Neuronal stem cell (in vitro differentiated cells): ENCODE results near the gene DOK4.

Experiments used
- DNase-seq: peaks from one replicate; pipeline ENCODE4 v3.0.0-alpha.2; 2013; ENCODE audit warnings: low spot score
- H2AFZ ChIP-seq: one replicate; pipeline ENCODE4 v1.6.1; 2013; ENCODE audit warnings: mild to moderate bottlenecking, low read length, inconsistent platforms
- H2AK5ac ChIP-seq: 2 replicates; pipeline ENCODE4 v1.6.1; 2013; ENCODE audit warnings: low read depth, mild to moderate bottlenecking, inconsistent platforms, low read length, moderate library complexity, mixed read lengths
- H2BK120ac ChIP-seq: 2 replicates; pipeline ENCODE4 v1.6.1; 2013; ENCODE audit warnings: low read depth, mild to moderate bottlenecking, inconsistent platforms, low read length, moderate library complexity, mixed read lengths
- H2BK12ac ChIP-seq: one replicate; pipeline ENCODE4 v1.6.1; 2013; ENCODE audit warnings: low read length, inconsistent platforms
- H2BK15ac ChIP-seq: 2 replicates; pipeline ENCODE4 v1.6.1; 2013; ENCODE audit warnings: mild to moderate bottlenecking, low read length, inconsistent platforms, mixed read lengths
- H2BK5ac ChIP-seq: one replicate; pipeline ENCODE4 v1.6.1; 2013; ENCODE audit warnings: inconsistent platforms, mild to moderate bottlenecking, low read length, moderate library complexity
- H3K14ac ChIP-seq: one replicate; pipeline ENCODE4 v1.6.1; 2013; ENCODE audit warnings: low read length, inconsistent platforms
- H3K18ac ChIP-seq: 2 replicates; pipeline ENCODE4 v1.6.1; 2013; ENCODE audit warnings: low read length, inconsistent platforms
- H3K23ac ChIP-seq: 2 replicates; pipeline ENCODE4 v1.6.1; 2013; ENCODE audit warnings: low read depth, mild to moderate bottlenecking, mixed read lengths, low read length, inconsistent platforms; ENCODE audit not compliant: poor library complexity
- H3K27ac ChIP-seq: replicated peaks from 3 replicates; pipeline ENCODE4 v1.5.1; 2013; ENCODE audit warnings: low read length, inconsistent platforms
- H3K27me3 ChIP-seq, 3 experiments: 2 replicates each; pipeline ENCODE4 v1.6.1; 2013; ENCODE audit warnings: low read length in 3 of 3, mild to moderate bottlenecking in 2 of 3, inconsistent platforms in 1 of 3, low read depth in 1 of 3, mixed read lengths in 1 of 3, moderate library complexity in 1 of 3; ENCODE audit not compliant: control insufficient read depth in 3 of 3, insufficient read depth in 3 of 3
- H3K36me3 ChIP-seq, 2 donors: replicated peaks in 1 of 2; 2 replicates each; pipeline ENCODE4 v1.6.1; 2013; ENCODE audit warnings: low read length in 2 of 2; ENCODE audit not compliant: control insufficient read depth in 2 of 2, insufficient read depth in 2 of 2
- H3K4ac ChIP-seq: 2 replicates; pipeline ENCODE4 v1.6.1; 2013; ENCODE audit warnings: inconsistent platforms, mild to moderate bottlenecking, low read length, moderate library complexity
- H3K4me1 ChIP-seq, 2 donors: 1 replicate in 1 of 2; 2 replicates in 1 of 2; pipeline ENCODE4 v1.6.1; 2013; ENCODE audit warnings: low read length in 2 of 2, low read depth in 1 of 2; ENCODE audit not compliant: control insufficient read depth in 2 of 2, insufficient read depth in 1 of 2
- H3K4me2 ChIP-seq: one replicate; pipeline ENCODE4 v1.6.1; 2013; ENCODE audit warnings: mild to moderate bottlenecking, low read length, inconsistent platforms; ENCODE audit not compliant: insufficient read depth, poor library complexity, severe bottlenecking
- H3K4me3 ChIP-seq, 2 donors: 2 replicates each; pipeline ENCODE4 v1.5.1; 2013; ENCODE audit warnings: low read length in 2 of 2, mild to moderate bottlenecking in 2 of 2, inconsistent platforms in 1 of 2, moderate library complexity in 1 of 2
- H3K79me1 ChIP-seq: one replicate; pipeline ENCODE4 v1.6.1; 2013; ENCODE audit warnings: low read depth, mild to moderate bottlenecking, inconsistent platforms, low read length, moderate library complexity
- H3K9ac ChIP-seq: one replicate; pipeline ENCODE4 v1.6.1; 2013; ENCODE audit warnings: mild to moderate bottlenecking, low read depth, low read length, inconsistent platforms; ENCODE audit not compliant: poor library complexity
- H3K9me3 ChIP-seq, 2 donors: replicated peaks in 1 of 2; 2 replicates each; pipeline versions ENCODE3 to v1.6.1; 2013; ENCODE audit warnings: low read length in 2 of 2, mild to moderate bottlenecking in 2 of 2, inconsistent platforms in 1 of 2, low read depth in 1 of 2, mixed read lengths in 1 of 2, moderate library complexity in 1 of 2; ENCODE audit not compliant: control insufficient read depth in 2 of 2, insufficient read depth in 1 of 2
- H4K8ac ChIP-seq: one replicate; pipeline ENCODE4 v1.6.1; 2013; ENCODE audit warnings: low read depth, mild to moderate bottlenecking, inconsistent platforms, low read length, moderate library complexity
- H4K91ac ChIP-seq: one replicate; pipeline ENCODE4 v1.6.1; 2013; ENCODE audit warnings: low read length, low read depth, mild to moderate bottlenecking, inconsistent platforms; ENCODE audit not compliant: poor library complexity
- WGBS, 2 donors: extraction: QIAGEN DNeasy Blood & Tissue Kit; methylation state at CpG; one replicate each; pipeline ENCODE4 v1.1.7; 2013; ENCODE audit warnings: missing lambda C conversion rate in 2 of 2, mixed read lengths in 1 of 2; ENCODE audit not compliant: insufficient read length in 2 of 2, insufficient replicate concordance in 1 of 2; ENCODE audit errors: extremely low coverage in 2 of 2; 5-methylcytosine and 5-hydroxymethylcytosine counted together

DOK4 gene

DNA sequence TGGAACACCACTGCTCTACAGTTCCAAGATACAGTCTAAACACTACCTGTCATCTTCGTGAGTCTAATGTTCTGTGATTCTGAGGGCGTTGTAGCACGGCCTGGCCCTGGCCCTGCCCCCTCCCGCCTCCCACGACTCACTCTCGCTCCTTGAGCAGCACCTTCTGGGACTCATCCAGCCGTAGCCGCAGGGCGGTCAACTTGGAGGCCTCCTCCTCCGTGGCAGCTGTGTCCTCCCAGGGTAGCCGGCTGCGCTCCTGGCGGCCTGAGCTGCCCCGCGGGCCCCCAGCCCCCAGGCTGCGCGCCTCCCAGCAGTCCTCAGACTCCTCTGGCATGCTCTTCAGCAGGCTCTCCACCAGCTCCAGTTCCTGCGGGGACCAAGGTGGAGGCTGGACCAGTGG, 39.5 kb upstream of the DOK4 start:
- no peak overlapping the region for H2BK5ac ChIP-seq
- DNase-seq: no peak
- no peak overlapping the region for H3K4me3 ChIP-seq
- no peak overlapping the region for H2BK120ac ChIP-seq
- no peak overlapping the region for H3K27ac ChIP-seq
- peaks cover 8% of the 10 kb centered on the region in 2 donors for H3K4me1 ChIP-seq
- H3K23ac ChIP-seq: peak overlapping the region; percentile 27
- H3K36me3 ChIP-seq: peaks cover 0 to 4% of the 10 kb centered on the region in 2 donors
- H3K27me3 ChIP-seq: peaks cover 0 to 20% (median 0%) of the 10 kb centered on the region in 3 experiments
- WGBS, 2 donors: no CpG with 5 or more reads among the region's 18 CpGs
- H2BK15ac ChIP-seq: no peak overlapping the region
- H3K18ac ChIP-seq: no peak overlapping the region
- no peak overlapping the region for H2BK12ac ChIP-seq
- no peak overlapping the region for H2AFZ ChIP-seq
- H3K79me1 ChIP-seq: peaks cover 2% of the 10 kb centered on the region
- peak overlapping the region; percentile 68 for H2AK5ac ChIP-seq
- no peak overlapping the region for H4K8ac ChIP-seq
- H3K4ac ChIP-seq: no peak overlapping the region
- H3K14ac ChIP-seq: no peak overlapping the region
- no peak overlapping the region for H3K4me2 ChIP-seq
- peak overlapping the region; percentile 81 for H4K91ac ChIP-seq
- no peaks in the 10 kb centered on the region for H3K9me3 ChIP-seq
- no peak overlapping the region for H3K9ac ChIP-seq

DNA sequence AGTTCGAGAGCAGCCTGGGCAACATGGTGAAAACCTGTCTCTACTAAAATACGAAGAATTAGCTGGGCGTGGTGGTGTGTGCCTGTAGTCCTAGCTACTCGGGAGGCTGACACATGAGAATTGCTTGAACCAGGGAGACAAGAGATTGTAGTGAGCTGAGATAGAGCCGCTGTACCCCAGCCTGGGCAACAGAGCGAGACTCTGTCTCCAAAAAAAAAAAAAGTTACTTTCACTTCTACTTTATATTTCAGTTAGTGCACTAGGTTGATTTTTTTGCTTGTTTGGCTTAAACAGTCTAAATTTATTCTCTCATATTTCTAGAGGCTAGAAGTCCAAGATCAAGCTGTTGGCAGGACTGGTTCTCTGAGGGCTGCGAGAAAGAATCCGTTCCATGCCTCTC, 36.7 kb upstream of the DOK4 start:
- no CpG with 5 or more reads among the region's 8 CpGs for WGBS, 2 donors
- H3K18ac ChIP-seq: no peak overlapping the region
- no peak overlapping the region for H3K9ac ChIP-seq
- no peak overlapping the region for H3K23ac ChIP-seq
- H4K91ac ChIP-seq: no peak overlapping the region
- no peak for DNase-seq
- no peak overlapping the region for H2BK15ac ChIP-seq
- no peaks in the 10 kb centered on the region for H3K9me3 ChIP-seq
- H2BK12ac ChIP-seq: no peak overlapping the region
- no peak overlapping the region for H3K14ac ChIP-seq
- H3K27ac ChIP-seq: no peak overlapping the region
- peaks cover 0 to 1% (median 0%) of the 10 kb centered on the region in 3 experiments for H3K27me3 ChIP-seq
- H2AFZ ChIP-seq: no peak overlapping the region
- H3K4ac ChIP-seq: no peak overlapping the region
- no peak overlapping the region for H4K8ac ChIP-seq
- H3K4me1 ChIP-seq: no peaks in the 10 kb centered on the region
- H2BK120ac ChIP-seq: no peak overlapping the region
- H2AK5ac ChIP-seq: no peak overlapping the region
- H3K79me1 ChIP-seq: peaks cover 4% of the 10 kb centered on the region
- no peak overlapping the region for H3K4me3 ChIP-seq
- no peak overlapping the region for H2BK5ac ChIP-seq
- H3K36me3 ChIP-seq: peaks cover under 1 to 6% of the 10 kb centered on the region in 2 donors
- no peak overlapping the region for H3K4me2 ChIP-seq

DNA sequence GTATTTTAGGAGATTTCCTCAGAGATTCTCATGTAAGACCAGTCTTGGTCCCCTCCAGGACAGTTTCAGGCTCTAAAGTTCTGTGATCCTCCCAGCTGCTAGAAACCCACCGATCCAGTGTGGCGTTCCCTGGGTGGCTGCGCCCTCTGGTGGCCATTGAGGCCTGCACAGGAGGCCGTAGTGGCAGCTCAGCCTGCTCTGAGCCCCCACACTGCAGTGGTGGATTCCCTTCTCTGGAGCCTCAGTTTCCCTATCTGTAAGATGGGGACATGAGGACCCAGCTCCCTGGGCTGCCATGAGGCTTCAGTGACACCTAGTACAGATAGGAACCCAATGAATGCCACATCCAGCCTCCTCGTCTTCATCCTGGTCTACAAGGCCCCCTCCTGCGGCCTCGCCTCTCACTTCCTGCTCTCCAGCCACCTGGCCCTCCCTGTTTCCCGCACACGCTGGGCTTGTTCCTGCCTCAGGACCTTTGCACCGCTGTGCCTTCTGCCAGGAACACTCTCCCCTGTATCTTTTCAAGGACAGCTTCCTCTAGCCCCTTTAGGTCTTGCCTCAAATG, 33.6 kb upstream of the DOK4 start:
- Histone ChIP-seq H3K18ac (no peak overlapping the region), H2AFZ (no peak overlapping the region), H4K8ac (no peak overlapping the region), H3K9me3 (no peaks in the 10 kb centered on the region), H3K4me1 (no peaks in the 10 kb centered on the region), H3K4me2 (no peak overlapping the region), H4K91ac (no peak overlapping the region), H3K79me1 (peaks cover 4% of the 10 kb centered on the region), H3K23ac (no peak overlapping the region), H2BK15ac (no peak overlapping the region), H3K14ac (no peak overlapping the region), H3K4me3 (no peak overlapping the region), H3K4ac (no peak overlapping the region), H2BK5ac (no peak overlapping the region), H2AK5ac (peak overlapping the region; percentile 82), H3K27ac (no peak overlapping the region), H3K36me3 (peaks cover 3 to 12% of the 10 kb centered on the region in 2 donors), H3K9ac (no peak overlapping the region), H2BK120ac (no peak overlapping the region), H2BK12ac (no peak overlapping the region), H3K27me3 (no peaks in the 10 kb centered on the region)
- no CpG with 5 or more reads among the region's 10 CpGs for WGBS, 2 donors
- no peak for DNase-seq

DNA sequence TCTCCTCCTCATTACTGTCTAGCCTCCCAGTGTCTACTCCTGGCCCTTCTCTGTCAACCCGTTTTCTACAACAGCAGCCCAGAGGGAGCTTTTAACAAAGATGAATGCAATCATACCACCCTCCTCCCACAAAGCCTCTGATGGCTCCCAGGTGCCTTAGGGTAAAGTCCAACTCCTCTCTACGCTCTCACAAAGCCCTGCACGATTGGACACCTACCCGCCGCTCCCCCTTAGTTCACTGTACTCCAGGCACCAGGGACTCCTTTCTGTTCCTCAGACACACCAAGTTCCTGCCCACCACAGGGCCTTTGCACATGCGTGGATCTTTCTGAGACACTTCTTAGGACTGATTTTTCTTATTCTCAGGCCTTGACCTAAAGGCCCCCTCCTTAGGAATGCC, 32.6 kb upstream of the DOK4 start:
- Histone ChIP-seq H2BK120ac (no peak overlapping the region), H2BK12ac (no peak overlapping the region), H3K9me3 (no peaks in the 10 kb centered on the region), H3K4ac (no peak overlapping the region), H4K91ac (no peak overlapping the region), H3K79me1 (peaks cover 4% of the 10 kb centered on the region), H2AK5ac (peak overlapping the region; percentile 44), H3K9ac (no peak overlapping the region), H3K18ac (no peak overlapping the region), H2BK5ac (no peak overlapping the region), H2AFZ (no peak overlapping the region), H3K27ac (no peak overlapping the region), H3K36me3 (peaks cover 3 to 12% of the 10 kb centered on the region in 2 donors), H3K14ac (no peak overlapping the region), H3K23ac (no peak overlapping the region), H4K8ac (peak overlapping the region; percentile 43), H2BK15ac (no peak overlapping the region), H3K4me3 (no peak overlapping the region), H3K4me1 (peaks cover 0 to 2% of the 10 kb centered on the region in 2 donors), H3K4me2 (no peak overlapping the region), H3K27me3 (no peaks in the 10 kb centered on the region)
- no CpG with 5 or more reads among the region's 6 CpGs for WGBS, 2 donors
- DNase-seq: no peak
